Body of pancreas (tissue), 4 donors: ENCODE measurements around the gene THBS1.

ENCODE experiments used
- POLR2A ChIP-seq, 3 donors: fragments of 450-650 bp; IDR thresholded peaks; one replicate each; pipeline ENCODE4 v1.6.1; 2016; ENCODE audit warnings: antibody characterized with exemption in 3 of 3, mild to moderate bottlenecking in 2 of 3
- TF ChIP-seq, protein P1 (sequence below), 7 experiments: fragments of 450-650 bp in 4 of 7; fragments of 200-600 bp in 3 of 7; sonication (generic) in 3 of 7; IDR thresholded peaks; one replicate each; pipeline ENCODE4 v1.5.1; 2016 to 2019; ENCODE audit warnings: antibody characterized with exemption in 7 of 7

- TF ChIP-seq, protein P1, sequence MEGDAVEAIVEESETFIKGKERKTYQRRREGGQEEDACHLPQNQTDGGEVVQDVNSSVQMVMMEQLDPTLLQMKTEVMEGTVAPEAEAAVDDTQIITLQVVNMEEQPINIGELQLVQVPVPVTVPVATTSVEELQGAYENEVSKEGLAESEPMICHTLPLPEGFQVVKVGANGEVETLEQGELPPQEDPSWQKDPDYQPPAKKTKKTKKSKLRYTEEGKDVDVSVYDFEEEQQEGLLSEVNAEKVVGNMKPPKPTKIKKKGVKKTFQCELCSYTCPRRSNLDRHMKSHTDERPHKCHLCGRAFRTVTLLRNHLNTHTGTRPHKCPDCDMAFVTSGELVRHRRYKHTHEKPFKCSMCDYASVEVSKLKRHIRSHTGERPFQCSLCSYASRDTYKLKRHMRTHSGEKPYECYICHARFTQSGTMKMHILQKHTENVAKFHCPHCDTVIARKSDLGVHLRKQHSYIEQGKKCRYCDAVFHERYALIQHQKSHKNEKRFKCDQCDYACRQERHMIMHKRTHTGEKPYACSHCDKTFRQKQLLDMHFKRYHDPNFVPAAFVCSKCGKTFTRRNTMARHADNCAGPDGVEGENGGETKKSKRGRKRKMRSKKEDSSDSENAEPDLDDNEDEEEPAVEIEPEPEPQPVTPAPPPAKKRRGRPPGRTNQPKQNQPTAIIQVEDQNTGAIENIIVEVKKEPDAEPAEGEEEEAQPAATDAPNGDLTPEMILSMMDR (IDR thresholded peaks at IDR 0.05) = no peak
- no peak for TF ChIP-seq POLR2A (IDR thresholded peaks at IDR 0.05)
These were observed 12.3 kb downstream of the THBS1 start for GRCh38 chr15:39593071-39593655.
